IMR-90 (cell line): ENCODE measurements around the gene FBXW4. TPM values are rescaled to one million over a fixed set of nuclear protein-coding genes. Genes with fewer than 3 reads are reported as not detected.

Experiments
- ATAC-seq: fragments of 200-7000 bp; cut with Tn5 transposase; 2 replicates; pipeline ENCODE4 v1.9.1; 2020; ENCODE audit warnings: low read depth, mild to moderate bottlenecking, moderate library complexity
- BruUV-seq: library from RNA; stranded (reverse); fragments of 400-500 nt; replicated peaks from 2 replicates; lab custom pipeline; 2021; lab: Mats Ljungman, UMichigan
- CTCF ChIA-PET: fragments of 300-600 bp; formaldehyde crosslinking; extraction: SDS; loops from one replicate; lab custom pipeline; 2021; ENCODE audit warnings: antibody characterized with exemption; lab: Yijun Ruan, JAX
- POLR2A ChIA-PET: fragments of 300-600 bp; sonication (Branson Sonifier 250); formaldehyde crosslinking; loops from one replicate; lab custom pipeline; 2022; ENCODE audit warnings: antibody characterized with exemption; ENCODE audit not compliant: unreplicated experiment; lab: Charles Lee
- DNase-seq: peaks from one replicate; pipeline ENCODE4 v3.0.0; 2013
- H2AFZ ChIP-seq: replicated peaks from 2 replicates; pipeline ENCODE3; 2013; ENCODE audit warnings: low read length, mild to moderate bottlenecking; ENCODE audit not compliant: poor library complexity
- H2AK5ac ChIP-seq: 2 replicates; pipeline ENCODE4 v1.6.1; 2013; ENCODE audit warnings: low read depth, low read length, inconsistent platforms
- H2AK9ac ChIP-seq: replicated peaks from 2 replicates; pipeline ENCODE3; 2013; ENCODE audit warnings: mild to moderate bottlenecking, low read depth, low read length, moderate library complexity; ENCODE audit not compliant: poor library complexity
- H2BK120ac ChIP-seq: 2 replicates; pipeline ENCODE4 v1.6.1; 2013; ENCODE audit warnings: low read depth, low read length, inconsistent platforms
- H2BK15ac ChIP-seq: 3 replicates; pipeline ENCODE4 v1.6.1; 2013; ENCODE audit warnings: low read depth, low read length, inconsistent platforms
- H2BK20ac ChIP-seq: 2 replicates; pipeline ENCODE4 v1.6.1; 2013; ENCODE audit warnings: low read depth, mild to moderate bottlenecking, inconsistent platforms, low read length, moderate library complexity
- H2BK5ac ChIP-seq: 2 replicates; pipeline ENCODE4 v1.6.1; 2013; ENCODE audit warnings: mild to moderate bottlenecking, low read depth, low read length, inconsistent platforms; ENCODE audit not compliant: poor library complexity, severe bottlenecking
- H3K14ac ChIP-seq: replicated peaks from 2 replicates; pipeline ENCODE4 v1.6.1; 2013; ENCODE audit warnings: low read depth, low read length, inconsistent platforms
- H3K18ac ChIP-seq: 2 replicates; pipeline ENCODE4 v1.6.1; 2013; ENCODE audit warnings: low read depth, low read length, control low read depth
- H3K23ac ChIP-seq: 2 replicates; pipeline ENCODE4 v1.6.1; 2013; ENCODE audit warnings: low read depth, low read length, inconsistent platforms
- H3K27ac ChIP-seq: 2 replicates; pipeline ENCODE4 v1.5.1; 2013; ENCODE audit warnings: mild to moderate bottlenecking, control low read depth, low read length; ENCODE audit not compliant: insufficient read depth
- H3K27me3 ChIP-seq: 2 replicates; pipeline ENCODE4 v1.6.1; 2013; ENCODE audit warnings: low read length; ENCODE audit not compliant: control insufficient read depth, insufficient read depth
- H3K36me3 ChIP-seq: 2 replicates; pipeline ENCODE4 v1.6.1; 2013; ENCODE audit warnings: low read length, mixed read lengths; ENCODE audit not compliant: control insufficient read depth, insufficient read depth
- H3K4ac ChIP-seq: 2 replicates; pipeline ENCODE4 v1.6.1; 2013; ENCODE audit warnings: low read depth, low read length, inconsistent platforms
- H3K4me1 ChIP-seq: 2 replicates; pipeline ENCODE4 v1.6.1; 2013; ENCODE audit warnings: low read length, mixed read lengths; ENCODE audit not compliant: control insufficient read depth, insufficient read depth
- H3K4me2 ChIP-seq: 2 replicates; pipeline ENCODE4 v1.6.1; 2013; ENCODE audit warnings: low read depth, mild to moderate bottlenecking, control low read depth, low read length, moderate library complexity
- H3K4me3 ChIP-seq: 2 replicates; pipeline ENCODE4 v1.5.1; 2013; ENCODE audit warnings: low read depth, mild to moderate bottlenecking, control low read depth, low read length, moderate library complexity; ENCODE audit not compliant: insufficient read depth
- H3K56ac ChIP-seq: 2 replicates; pipeline ENCODE4 v1.6.1; 2013; ENCODE audit warnings: low read length, inconsistent platforms; ENCODE audit not compliant: insufficient read depth; ENCODE audit errors: extremely low read depth
- H3K79me1 ChIP-seq, 2 experiments: 2 replicates each; pipeline ENCODE4 v1.6.1; 2013; ENCODE audit warnings: low read length in 2 of 2, inconsistent platforms in 1 of 2, low read depth in 1 of 2
- H3K9ac ChIP-seq: 2 replicates; pipeline ENCODE4 v1.6.1; 2013; ENCODE audit warnings: low read depth, low read length, control low read depth
- H3K9me1 ChIP-seq: 2 replicates; pipeline ENCODE4 v1.6.1; 2013; ENCODE audit warnings: low read length, inconsistent platforms; ENCODE audit not compliant: insufficient read depth
- H3K9me3 ChIP-seq: 2 replicates; pipeline ENCODE4 v1.6.1; 2013; ENCODE audit warnings: low read length; ENCODE audit not compliant: control insufficient read depth, insufficient read depth
- H4K20me1 ChIP-seq: 2 replicates; pipeline ENCODE4 v1.6.1; 2013; ENCODE audit warnings: low read length, inconsistent platforms; ENCODE audit not compliant: insufficient read depth
- H4K5ac ChIP-seq: 2 replicates; pipeline ENCODE4 v1.6.1; 2013; ENCODE audit warnings: mild to moderate bottlenecking, low read depth, low read length, control low read depth
- H4K8ac ChIP-seq, 2 experiments: 2 replicates each; pipeline ENCODE4 v1.6.1; 2013; ENCODE audit warnings: low read depth in 2 of 2, low read length in 2 of 2, control low read depth in 1 of 2, inconsistent platforms in 1 of 2
- H4K91ac ChIP-seq: 2 replicates; pipeline ENCODE4 v1.6.1; 2013; ENCODE audit warnings: low read depth, low read length, inconsistent platforms; ENCODE audit not compliant: insufficient read depth
- BHLHE40 ChIP-seq: fragments of 150-350 bp; IDR thresholded peaks from 2 replicates; pipeline ENCODE4 v1.6.1; 2016; ENCODE audit warnings: mild to moderate bottlenecking, low read depth, low read length
- CEBPB ChIP-seq: IDR thresholded peaks from 2 replicates; pipeline ENCODE4 v1.6.1; 2012; ENCODE audit warnings: low read depth, low read length, improper control_type of control experiment
- CHD1 ChIP-seq: IDR thresholded peaks from 2 replicates; pipeline ENCODE4 v1.6.1; 2012; ENCODE audit warnings: low read depth, low read length, improper control_type of control experiment
- FOS ChIP-seq: fragments of 150-350 bp; IDR thresholded peaks from 2 replicates; pipeline ENCODE4 v1.6.1; 2016; ENCODE audit warnings: low read depth, low read length
- MAFK ChIP-seq: IDR thresholded peaks from 2 replicates; pipeline ENCODE4 v1.6.1; 2012; ENCODE audit warnings: low read depth, low read length, improper control_type of control experiment
- MAZ ChIP-seq: IDR thresholded peaks from 2 replicates; pipeline ENCODE4 v1.6.1; 2012; ENCODE audit warnings: low read depth, mild to moderate bottlenecking, low read length, improper control_type of control experiment, moderate library complexity, borderline replicate concordance
- MXI1 ChIP-seq: IDR thresholded peaks from 2 replicates; pipeline ENCODE4 v1.6.1; 2012; ENCODE audit warnings: low read depth, mild to moderate bottlenecking, low read length, moderate library complexity, borderline replicate concordance
- NFE2L2 ChIP-seq: fragments of 150-350 bp; IDR thresholded peaks from 2 replicates; pipeline ENCODE4 v1.6.1; 2016; ENCODE audit warnings: low read depth, mild to moderate bottlenecking, low read length
- POLR2A ChIP-seq: IDR thresholded peaks from 2 replicates; pipeline ENCODE4 v1.6.1; 2012; ENCODE audit warnings: mild to moderate bottlenecking, low read depth, low read length
- RAD21 ChIP-seq: IDR thresholded peaks from 2 replicates; pipeline ENCODE4 v1.6.1; 2012; ENCODE audit warnings: low read length, improper control_type of control experiment
- RCOR1 ChIP-seq: IDR thresholded peaks from 2 replicates; pipeline ENCODE4 v1.6.1; 2012; ENCODE audit warnings: mild to moderate bottlenecking, low read length, improper control_type of control experiment; ENCODE audit not compliant: insufficient replicate concordance
- RFX5 ChIP-seq: IDR thresholded peaks from 2 replicates; pipeline ENCODE4 v1.8.0; 2012; ENCODE audit warnings: low read depth, mild to moderate bottlenecking, low read length, moderate library complexity
- SMC3 ChIP-seq: fragments of 150-350 bp; IDR thresholded peaks from 2 replicates; pipeline ENCODE4 v1.6.1; 2016; ENCODE audit warnings: low read depth, mild to moderate bottlenecking, antibody characterized with exemption, low read length, moderate library complexity
- WGBS, 2 experiments: methylation state at CpG; one replicate each; pipeline versions ENCODE4 v1.1.5 to v1.1.7; 2013; ENCODE audit warnings: missing lambda C conversion rate in 2 of 2; ENCODE audit not compliant: insufficient read length in 1 of 2; ENCODE audit errors: extremely low coverage in 2 of 2; 5-methylcytosine and 5-hydroxymethylcytosine counted together
- dilution Hi-C: fragments of 300-500 bp; cut with HindIII; formaldehyde crosslinking; loops from one replicate; pipeline ENCODE4 v1.14.3; 2018; ENCODE audit warnings: low sequenced_read_pairs; ENCODE audit not compliant: unreplicated experiment
- in situ Hi-C: fragments of 300-500 bp; cut with MboI; formaldehyde crosslinking; loops from 3 replicates; pipeline ENCODE4 v1.14.3; 2019; ENCODE audit warnings: low sequenced_read_pairs, inconsistent platforms, mixed read lengths
- intact Hi-C: fragments of 100-400 bp; cut with micrococcal nuclease; formaldehyde crosslinking; loops from 2 replicates; pipeline ENCODE4 v1.10.0; 2022
- polyA plus RNA-seq, 3 experiments: library from polyadenylated mRNA; depleted of rRNA; stranded (reverse); fragments of >200 nt; gene quantifications; 2 replicates each; pipeline ENCODE4 v1.2.3, GENCODE V29; 2012; ENCODE audit warnings: low replicate concordance in 1 of 3
- total RNA-seq: library from RNA; depleted of rRNA; stranded (reverse); fragments of >200 nt; gene quantifications from 2 replicates; pipeline ENCODE4 v1.2.3, GENCODE V29; 2012
- TF ChIP-seq, protein P1 (sequence below): fragments of 150-350 bp; IDR thresholded peaks from 2 replicates; pipeline ENCODE4 v1.6.1; 2016; ENCODE audit warnings: low read depth, mild to moderate bottlenecking, low read length, moderate library complexity, borderline replicate concordance
- TF ChIP-seq, protein P2 (sequence below): conservative IDR thresholded peaks from 2 replicates; pipeline ENCODE4 v1.5.1; 2012; ENCODE audit warnings: mild to moderate bottlenecking, low read depth, low read length, improper control_type of control experiment
- TF ChIP-seq, protein P3 (sequence below): fragments of 150-350 bp; IDR thresholded peaks from 2 replicates; pipeline ENCODE4 v1.6.1; 2017; ENCODE audit warnings: mild to moderate bottlenecking, antibody characterized with exemption, low read length, low read depth

FBXW4 gene
- total and polyA plus RNA-seq, 2 of the 4 experiments (the other 2 are of a cell fraction): 19.3 to 26.7 TPM

- no CpG with 5 or more reads among the region's 3 CpGs for WGBS, 2 experiments
- H3K4ac ChIP-seq: no peak overlapping the region
- BruUV-seq: no TSS peak
Observed at GRCh38 chr10:101744267-101744666, 49.3 kb upstream of the FBXW4 start.

More at GRCh38 chr10:101744267-101744666, 49.3 kb upstream of the FBXW4 start:
- Histone ChIP-seq H4K20me1 (no peaks in the 10 kb centered on the region), H3K14ac (no peak overlapping the region), H4K5ac (no peak overlapping the region), H3K4me3 (no peak overlapping the region), H3K56ac (no peak overlapping the region), H2BK15ac (no peak overlapping the region), H2AK9ac (no peak overlapping the region), H2BK20ac (no peak overlapping the region), H3K4me2 (no peak overlapping the region), H3K4me1 (no peaks in the 10 kb centered on the region), H3K27ac (no peak overlapping the region), H2BK120ac (no peak overlapping the region), H2AK5ac (no peak overlapping the region), H3K23ac (peak overlapping the region; percentile 15; the same call in 1 of the 2 replicates), H4K8ac (no peak overlapping the region), H3K18ac (no peak overlapping the region), H3K79me1 (no peaks in the 10 kb centered on the region), H3K9me3 (no peaks in the 10 kb centered on the region), H3K36me3 (no peaks in the 10 kb centered on the region), H3K27me3 (peaks cover 32% of the 10 kb centered on the region), H2BK5ac (no peak overlapping the region), H3K9ac (no peak overlapping the region), H3K9me1 (no peaks in the 10 kb centered on the region), H2AFZ (no peak overlapping the region), H4K91ac (no peak overlapping the region)
- ChIA-PET POLR2A (no interaction called here), CTCF (no interaction called here)
- intact Hi-C loops: no loop called here
- DNase-seq: no peak
- ATAC-seq: no peak
- dilution Hi-C loops: no loop called here
- TF ChIP-seq RFX5 (no peak), NFE2L2 (no peak), CEBPB (no peak), CHD1 (no peak), POLR2A (no peak), RCOR1 (no peak), SMC3 (no peak), MXI1 (no peak), FOS (no peak), RAD21 (no peak), MAFK (no peak), MAZ (no peak), BHLHE40 (no peak)
- TF ChIP-seq, protein P1, sequence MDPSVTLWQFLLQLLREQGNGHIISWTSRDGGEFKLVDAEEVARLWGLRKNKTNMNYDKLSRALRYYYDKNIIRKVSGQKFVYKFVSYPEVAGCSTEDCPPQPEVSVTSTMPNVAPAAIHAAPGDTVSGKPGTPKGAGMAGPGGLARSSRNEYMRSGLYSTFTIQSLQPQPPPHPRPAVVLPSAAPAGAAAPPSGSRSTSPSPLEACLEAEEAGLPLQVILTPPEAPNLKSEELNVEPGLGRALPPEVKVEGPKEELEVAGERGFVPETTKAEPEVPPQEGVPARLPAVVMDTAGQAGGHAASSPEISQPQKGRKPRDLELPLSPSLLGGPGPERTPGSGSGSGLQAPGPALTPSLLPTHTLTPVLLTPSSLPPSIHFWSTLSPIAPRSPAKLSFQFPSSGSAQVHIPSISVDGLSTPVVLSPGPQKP: no peak
- TF ChIP-seq, protein P2, sequence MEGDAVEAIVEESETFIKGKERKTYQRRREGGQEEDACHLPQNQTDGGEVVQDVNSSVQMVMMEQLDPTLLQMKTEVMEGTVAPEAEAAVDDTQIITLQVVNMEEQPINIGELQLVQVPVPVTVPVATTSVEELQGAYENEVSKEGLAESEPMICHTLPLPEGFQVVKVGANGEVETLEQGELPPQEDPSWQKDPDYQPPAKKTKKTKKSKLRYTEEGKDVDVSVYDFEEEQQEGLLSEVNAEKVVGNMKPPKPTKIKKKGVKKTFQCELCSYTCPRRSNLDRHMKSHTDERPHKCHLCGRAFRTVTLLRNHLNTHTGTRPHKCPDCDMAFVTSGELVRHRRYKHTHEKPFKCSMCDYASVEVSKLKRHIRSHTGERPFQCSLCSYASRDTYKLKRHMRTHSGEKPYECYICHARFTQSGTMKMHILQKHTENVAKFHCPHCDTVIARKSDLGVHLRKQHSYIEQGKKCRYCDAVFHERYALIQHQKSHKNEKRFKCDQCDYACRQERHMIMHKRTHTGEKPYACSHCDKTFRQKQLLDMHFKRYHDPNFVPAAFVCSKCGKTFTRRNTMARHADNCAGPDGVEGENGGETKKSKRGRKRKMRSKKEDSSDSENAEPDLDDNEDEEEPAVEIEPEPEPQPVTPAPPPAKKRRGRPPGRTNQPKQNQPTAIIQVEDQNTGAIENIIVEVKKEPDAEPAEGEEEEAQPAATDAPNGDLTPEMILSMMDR: no peak
- TF ChIP-seq, protein P3, sequence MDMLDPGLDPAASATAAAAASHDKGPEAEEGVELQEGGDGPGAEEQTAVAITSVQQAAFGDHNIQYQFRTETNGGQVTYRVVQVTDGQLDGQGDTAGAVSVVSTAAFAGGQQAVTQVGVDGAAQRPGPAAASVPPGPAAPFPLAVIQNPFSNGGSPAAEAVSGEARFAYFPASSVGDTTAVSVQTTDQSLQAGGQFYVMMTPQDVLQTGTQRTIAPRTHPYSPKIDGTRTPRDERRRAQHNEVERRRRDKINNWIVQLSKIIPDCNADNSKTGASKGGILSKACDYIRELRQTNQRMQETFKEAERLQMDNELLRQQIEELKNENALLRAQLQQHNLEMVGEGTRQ: no peak
- in situ Hi-C loops: loop anchor here (10.0 kb wide), 1 partner anchor 559 kb away; no protein-coding TSS in a partner anchor
